Osteocyte (in vitro differentiated cells): ENCODE data around the gene GGN. TPM values are rescaled to one million over a fixed set of nuclear protein-coding genes. Genes with fewer than 3 reads are reported as not detected.
A peak's percentile ranks its signal among the peaks of the same experiment; 100 is the strongest.

Source experiments
- DNase-seq: peaks from one replicate; pipeline ENCODE4 v3.0.0; 2021; ENCODE audit warnings: mixed read lengths; ENCODE audit not compliant: unreplicated experiment; ENCODE audit errors: extremely low spot score
- H3K27ac Mint-ChIP-seq: one replicate; pipeline ENCODE4 v1.8.0; 2021; ENCODE audit warnings: mild to moderate bottlenecking, mixed read lengths; ENCODE audit not compliant: unreplicated experiment
- H3K27me3 Mint-ChIP-seq: one replicate; pipeline ENCODE4 v1.8.0; 2021; ENCODE audit warnings: mixed read lengths; ENCODE audit not compliant: unreplicated experiment
- H3K36me3 Mint-ChIP-seq: one replicate; pipeline ENCODE4 v1.8.0; 2021; ENCODE audit warnings: mixed read lengths; ENCODE audit not compliant: unreplicated experiment
- H3K4me1 Mint-ChIP-seq: one replicate; pipeline ENCODE4 v1.8.0; 2021; ENCODE audit warnings: mixed read lengths; ENCODE audit not compliant: unreplicated experiment
- H3K4me3 Mint-ChIP-seq: one replicate; pipeline ENCODE4 v1.8.0; 2021; ENCODE audit warnings: mild to moderate bottlenecking, moderate library complexity, mixed read lengths; ENCODE audit not compliant: unreplicated experiment
- H3K9me3 Mint-ChIP-seq: one replicate; pipeline ENCODE4 v1.8.0; 2021; ENCODE audit warnings: mixed read lengths; ENCODE audit not compliant: unreplicated experiment
- CTCF ChIP-seq: fragments of 200-600 bp; sonication (generic); IDR thresholded peaks from 2 replicates; pipeline ENCODE4 v1.5.0; 2021; ENCODE audit warnings: antibody characterized with exemption, mild to moderate bottlenecking, moderate library complexity
- total RNA-seq: library from RNA; stranded (reverse); gene quantifications from 2 replicates; pipeline ENCODE4 v1.2.1, GENCODE V29; 2021

The GGN gene
- total RNA-seq, 1 donor from 2014 or later: 2.3 TPM

DNA sequence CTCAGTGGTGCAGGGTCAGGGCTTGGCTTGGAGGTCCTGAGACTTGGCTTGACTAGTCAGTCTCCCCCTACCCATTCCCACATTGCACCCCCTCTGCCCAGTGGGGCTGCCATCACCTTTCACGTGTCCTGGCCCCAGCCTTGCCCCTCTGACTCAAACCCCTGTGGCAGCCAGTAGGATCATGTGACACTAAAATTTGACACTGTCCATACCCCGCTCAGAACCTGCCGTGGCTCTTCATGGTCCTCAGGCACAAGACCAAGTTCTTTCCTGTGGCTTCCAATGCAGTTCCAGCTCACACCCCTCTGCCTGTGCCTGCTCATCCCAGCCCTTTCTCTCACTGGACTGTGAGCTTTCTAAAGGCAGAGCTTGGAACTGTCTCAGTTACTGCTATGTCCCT lies 11.3 kb downstream of the GGN start:
- TF ChIP-seq CTCF: no peak
- H3K36me3 Mint-ChIP-seq: peaks cover 11% of the 10 kb centered on the region
- no peak overlapping the region for H3K27ac Mint-ChIP-seq
- DNase-seq: no peak
- H3K27me3 Mint-ChIP-seq: peaks cover 2% of the 10 kb centered on the region
- H3K4me1 Mint-ChIP-seq: peaks cover 24% of the 10 kb centered on the region
- H3K9me3 Mint-ChIP-seq: no peaks in the 10 kb centered on the region
- peak overlapping the region; percentile 100 for H3K4me3 Mint-ChIP-seq

- peaks cover 7% of the 10 kb centered on the region for H3K27me3 Mint-ChIP-seq
- TF ChIP-seq CTCF: no peak
- H3K9me3 Mint-ChIP-seq: no peaks in the 10 kb centered on the region
- peak overlapping the region; percentile 99 for H3K27ac Mint-ChIP-seq
- DNase-seq: no peak
- H3K4me3 Mint-ChIP-seq: peak overlapping the region; percentile 100
- peaks cover 6% of the 10 kb centered on the region for H3K36me3 Mint-ChIP-seq
- H3K4me1 Mint-ChIP-seq: peaks cover 24% of the 10 kb centered on the region
Observed at GRCh38 chr19:38375748-38376147, 12.1 kb downstream of the GGN start.

DNA sequence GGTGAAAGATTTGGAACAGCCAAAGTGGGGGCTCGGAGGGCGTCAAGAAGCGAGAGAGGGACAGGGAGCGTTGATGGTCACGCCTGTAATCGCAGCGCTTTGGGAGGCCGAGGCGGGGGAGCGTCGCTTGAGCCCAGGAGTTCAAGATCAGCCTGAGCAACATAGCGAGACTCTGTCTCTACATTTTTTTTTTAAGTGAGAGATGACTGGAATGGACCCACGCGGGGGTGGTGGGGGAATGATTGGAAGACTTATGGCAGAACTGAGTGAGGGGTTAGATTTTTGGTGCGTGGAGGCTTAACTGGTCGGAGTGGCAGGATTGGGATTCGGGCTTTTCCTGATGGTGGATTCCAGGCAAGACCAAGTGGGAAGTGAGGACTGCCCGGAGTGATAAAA lies 12.7 kb downstream of the GGN start:
- H3K27me3 Mint-ChIP-seq: peaks cover 13% of the 10 kb centered on the region
- no peak for DNase-seq
- H3K4me3 Mint-ChIP-seq: peak overlapping the region; percentile 100
- H3K36me3 Mint-ChIP-seq: peaks cover 6% of the 10 kb centered on the region
- peak overlapping the region; percentile 99 for H3K27ac Mint-ChIP-seq
- TF ChIP-seq CTCF: no peak
- H3K4me1 Mint-ChIP-seq: peaks cover 24% of the 10 kb centered on the region
- H3K9me3 Mint-ChIP-seq: no peaks in the 10 kb centered on the region

DNA sequence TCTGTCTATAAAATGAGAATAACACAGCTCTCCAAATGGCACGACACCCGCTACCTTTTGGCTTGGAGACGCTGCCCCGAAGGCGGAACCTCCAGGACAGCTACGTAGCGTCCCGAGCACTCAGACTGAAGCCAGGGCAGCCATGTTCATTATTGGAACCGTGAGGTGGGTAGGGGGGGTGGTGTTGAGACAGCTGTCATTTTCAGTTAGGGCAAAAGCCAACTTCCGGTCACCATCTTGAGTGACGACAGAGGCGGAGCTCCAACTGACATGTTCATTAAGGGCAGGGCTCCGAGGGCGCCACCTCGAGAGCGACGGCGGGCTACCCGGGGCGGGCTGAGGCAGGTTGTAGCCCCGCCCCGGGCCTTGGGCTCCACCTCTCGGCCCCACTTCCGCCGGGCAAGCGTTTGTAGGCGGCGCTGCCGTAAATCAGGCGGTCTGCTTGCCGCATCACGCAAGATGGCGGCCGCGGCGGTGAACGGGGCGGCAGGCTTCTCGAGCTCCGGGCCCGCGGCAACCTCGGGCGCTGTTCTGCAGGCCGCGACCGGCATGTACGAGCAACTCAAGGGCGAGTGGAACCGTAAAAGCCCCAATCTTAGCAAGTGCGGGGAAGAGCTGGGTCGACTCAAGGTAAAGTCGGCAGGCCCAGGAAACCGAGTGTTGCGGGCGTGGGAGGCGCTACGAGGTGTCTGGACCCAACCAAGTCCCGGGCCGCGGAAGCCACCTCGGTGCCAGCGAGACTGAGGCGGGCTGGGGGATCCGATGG lies 13.3 kb downstream of the GGN start, which contains the start of gene PSMD8:
Gene PSMD8 (plus strand): TSS at position 240 of the 766 bp plus-strand sequence. CDS start 31 bp downstream, at position 271.
- peak; percentile 38 for TF ChIP-seq CTCF
- peak; percentile 99 for DNase-seq
- no peaks in the 10 kb centered on the region for H3K9me3 Mint-ChIP-seq
- H3K27me3 Mint-ChIP-seq: peaks cover 13% of the 10 kb centered on the region
- H3K4me3 Mint-ChIP-seq: peak within 1 kb of the TSS; percentile 100
- peaks cover 24% of the 10 kb centered on the region for H3K4me1 Mint-ChIP-seq
- H3K27ac Mint-ChIP-seq: peak within 1 kb of the TSS; percentile 99
- H3K36me3 Mint-ChIP-seq: peaks cover 4% of the 10 kb centered on the region

DNA sequence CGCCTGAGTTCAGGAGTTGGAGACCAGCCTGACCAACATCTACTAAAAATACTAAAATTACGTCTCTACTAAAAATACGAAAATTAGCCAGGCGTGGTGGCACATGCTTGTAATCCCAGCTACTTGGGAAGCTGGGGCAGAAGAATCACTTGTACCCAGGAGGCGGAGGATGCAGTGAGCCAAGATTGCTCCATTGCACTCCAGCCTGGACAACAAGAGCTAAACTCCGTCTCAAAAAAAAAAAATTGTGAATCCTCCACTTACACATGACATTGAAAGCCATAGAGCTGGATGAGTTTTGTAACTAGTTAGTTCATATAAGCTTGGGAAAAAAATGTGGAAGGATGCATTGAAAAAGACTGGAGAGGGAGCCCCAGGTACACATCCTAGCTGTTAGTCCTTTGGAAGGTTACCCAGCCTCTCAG lies 13.9 kb downstream of the GGN start:
- H3K4me1 Mint-ChIP-seq: peaks cover 24% of the 10 kb centered on the region
- peak overlapping the region; percentile 100 for H3K4me3 Mint-ChIP-seq
- no peaks in the 10 kb centered on the region for H3K36me3 Mint-ChIP-seq
- H3K27ac Mint-ChIP-seq: peak overlapping the region; percentile 96
- no peak for DNase-seq
- no peak for TF ChIP-seq CTCF
- peaks cover 13% of the 10 kb centered on the region for H3K27me3 Mint-ChIP-seq
- no peaks in the 10 kb centered on the region for H3K9me3 Mint-ChIP-seq
